ENCODE measurements around the gene FAM133A.
A peak's percentile ranks its signal among the peaks of the same experiment; 100 is the strongest.

The FAM133A gene

DNA sequence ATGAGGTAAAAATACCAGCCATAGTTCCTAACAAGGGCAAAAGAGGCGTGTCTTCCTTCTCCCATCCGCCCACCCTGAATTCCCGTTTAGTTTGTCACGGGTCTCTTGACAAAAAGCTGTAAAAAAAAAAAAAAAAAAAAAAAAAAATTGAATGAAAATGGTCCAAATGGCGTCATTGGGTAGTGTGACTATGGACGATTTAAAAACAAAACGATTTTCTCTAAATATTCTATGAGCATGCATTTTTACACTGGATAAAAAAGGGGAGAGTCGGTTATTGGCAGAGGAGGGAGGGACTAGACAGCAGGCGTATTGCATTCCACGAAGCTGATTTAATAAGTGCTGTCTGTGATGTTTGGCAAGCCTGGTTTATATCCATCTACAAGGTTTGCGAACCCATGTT is at the start of gene FAM133A:
Gene FAM133A (plus strand): TSS at position 338 of the 403 bp plus-strand sequence. CDS start 35,214 bp downstream, outside the sequence.
- peak in 1 of 2 donors; percentile 77 for DNase-seq

DNA sequence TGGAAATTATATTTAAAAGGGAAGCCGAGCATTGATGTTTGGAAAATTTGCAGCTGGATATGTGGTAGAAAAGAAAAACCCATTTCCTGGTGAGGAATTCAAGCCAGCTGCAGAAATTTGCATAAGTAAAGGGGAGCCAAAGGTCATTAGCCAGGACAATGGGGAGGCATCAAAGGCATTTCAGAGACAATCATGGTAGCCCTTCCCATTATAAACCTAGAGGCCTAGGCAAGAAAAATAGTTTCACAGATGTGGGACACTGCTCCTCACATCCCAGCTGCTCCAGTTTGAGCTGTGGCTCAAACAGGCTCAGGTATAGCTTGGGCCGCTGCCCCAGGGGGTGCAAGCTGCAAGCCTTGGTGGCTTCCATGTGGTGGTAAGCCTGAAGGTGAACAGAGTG is 36.4 kb upstream of the FAM133A start:
- DNase-seq: no peak

DNA sequence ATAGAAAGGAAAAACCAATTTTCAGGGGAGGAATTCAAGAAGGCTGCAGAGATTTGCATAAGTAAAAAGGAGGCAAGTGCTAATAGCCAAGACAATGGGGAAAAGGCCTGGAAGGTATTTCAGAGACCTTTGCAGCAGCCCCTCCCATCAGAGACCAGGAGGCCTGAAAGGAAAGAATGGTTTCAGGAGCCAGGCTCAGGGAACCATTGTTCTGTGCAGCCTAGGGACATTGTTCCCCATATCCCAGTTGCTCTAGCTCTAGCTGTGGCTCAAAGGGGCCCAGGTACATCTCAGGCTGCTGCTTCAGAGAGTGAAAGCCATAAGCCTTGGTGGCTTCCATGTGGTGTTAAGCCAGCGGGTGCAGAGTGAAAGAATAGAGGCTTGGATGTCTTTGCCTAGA is 24.6 kb upstream of the FAM133A start:
- DNase-seq: no peak

DNA sequence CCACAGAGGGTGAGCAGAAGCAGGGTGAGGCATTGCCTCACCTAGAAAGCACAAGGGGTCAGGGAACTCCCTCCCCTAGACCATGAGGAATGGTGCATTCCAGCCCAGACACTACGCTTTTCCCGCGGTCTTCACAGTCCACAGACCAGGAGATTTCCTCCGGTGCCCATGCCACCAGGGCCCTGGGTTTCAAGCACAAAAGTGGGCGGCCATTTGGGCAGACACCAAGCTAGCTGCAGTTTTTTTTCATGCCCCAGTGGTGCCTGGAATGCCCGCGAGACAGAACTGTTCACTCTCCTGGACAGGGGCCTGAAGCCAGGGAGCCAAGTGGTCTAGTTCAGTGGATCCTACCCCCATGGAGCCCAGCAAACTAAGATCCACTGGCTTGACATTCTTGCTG is 13.4 kb upstream of the FAM133A start:
- DNase-seq: no peak

DNA sequence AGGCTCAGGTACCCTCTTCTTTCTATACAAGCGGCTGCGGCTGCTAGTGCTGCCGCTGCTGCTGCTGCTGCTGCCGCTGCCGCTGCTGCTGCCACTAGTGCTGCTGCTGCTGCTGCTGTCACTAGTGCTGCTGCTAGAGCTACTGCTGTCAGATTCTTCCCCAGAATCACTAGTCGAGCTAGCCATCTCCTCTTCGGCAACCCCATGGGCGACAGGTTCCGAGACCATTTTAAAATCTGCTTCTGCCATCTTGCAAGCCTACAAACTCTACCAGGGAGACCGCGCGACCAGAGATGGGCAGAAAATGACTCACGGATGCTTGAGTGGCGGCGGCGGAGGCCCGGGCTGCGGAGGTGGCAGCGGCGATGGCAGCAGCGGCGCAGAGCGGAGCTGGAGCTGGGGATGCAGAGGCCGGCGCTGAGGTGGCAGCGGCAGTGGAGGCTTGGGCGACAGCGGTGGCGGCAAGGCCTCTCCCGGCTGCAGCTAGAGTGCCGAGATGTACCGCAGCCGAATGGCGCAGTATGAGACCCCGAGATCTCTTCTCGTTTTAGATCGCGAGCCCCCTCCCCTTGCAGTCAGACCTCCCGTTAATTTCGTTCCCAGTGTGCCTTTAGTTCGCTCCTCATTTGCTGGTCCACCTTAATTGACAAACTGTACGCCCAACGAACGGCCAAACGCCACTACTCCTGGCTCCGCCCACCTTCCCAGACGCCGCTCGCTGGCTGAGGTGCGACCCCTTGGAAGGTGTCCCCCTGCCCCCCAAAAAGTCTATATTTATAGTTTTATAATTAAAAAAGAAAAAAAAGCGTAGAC is 744 bp upstream of the FAM133A start, which contains the start of gene NAP1L3:
Gene NAP1L3 (minus strand): TSS at position 523 of the 813 bp plus-strand sequence. CDS start 274 bp downstream, at position 249.
- peak; percentile 77 to 87 for DNase-seq

DNA sequence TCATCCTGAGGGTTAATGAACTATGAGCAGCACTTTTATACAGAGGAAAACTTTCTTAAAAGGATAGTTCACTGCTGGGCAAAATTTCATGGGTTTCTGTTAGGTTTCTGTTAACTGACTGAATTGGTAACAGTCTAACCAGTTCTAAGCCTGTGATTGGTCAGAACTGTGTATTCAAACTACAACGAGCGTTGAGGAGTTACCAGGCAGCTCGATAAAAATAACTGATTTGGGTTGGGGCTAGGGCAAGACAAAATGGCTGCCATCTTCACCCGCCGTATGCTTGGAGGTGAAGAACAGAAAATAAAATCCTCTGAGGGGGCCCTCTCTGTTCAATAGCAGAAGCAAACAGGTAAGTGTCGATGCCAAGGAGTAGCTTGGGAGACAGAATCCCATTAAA is 22.0 kb downstream of the FAM133A start:
- DNase-seq: no peak

DNA sequence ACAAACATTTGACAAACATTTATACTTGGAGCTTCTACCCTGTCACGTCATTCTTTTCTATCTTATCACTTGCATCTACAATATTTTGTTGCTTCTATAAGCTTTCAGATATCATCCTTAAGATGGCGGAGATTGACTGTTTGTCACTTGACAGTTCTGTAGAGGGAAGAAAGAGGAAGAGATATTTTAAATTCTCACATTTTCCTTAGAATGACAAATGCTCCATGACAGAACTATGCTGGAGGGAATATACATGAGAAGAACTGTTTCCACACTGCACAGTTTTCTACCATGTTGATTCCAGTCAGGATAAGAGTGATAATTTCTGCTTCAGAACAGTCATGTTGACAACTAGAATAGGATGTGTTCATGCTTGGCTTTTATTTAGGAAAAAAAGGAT is 29.7 kb downstream of the FAM133A start:
- no peak for DNase-seq

DNA sequence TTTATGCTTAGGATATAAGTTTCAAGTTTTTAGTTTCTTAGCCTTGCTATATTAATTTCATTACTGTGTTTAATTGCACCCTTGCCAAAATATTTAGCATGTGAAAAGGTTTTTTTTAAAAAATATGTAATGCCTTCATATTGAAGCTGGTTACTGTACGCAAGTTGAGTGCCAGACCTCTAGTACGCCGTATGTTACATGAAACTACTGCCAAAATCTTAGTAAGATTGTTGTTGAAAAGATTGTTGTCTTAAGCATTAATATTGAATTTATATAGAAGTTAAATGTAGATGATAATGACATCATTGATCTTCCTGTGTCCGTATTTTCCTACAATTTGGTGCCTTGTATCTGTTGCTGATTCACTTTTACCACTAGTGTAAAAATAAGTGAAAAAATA is 37.1 kb downstream of the FAM133A start:
- DNase-seq: no peak

DNA sequence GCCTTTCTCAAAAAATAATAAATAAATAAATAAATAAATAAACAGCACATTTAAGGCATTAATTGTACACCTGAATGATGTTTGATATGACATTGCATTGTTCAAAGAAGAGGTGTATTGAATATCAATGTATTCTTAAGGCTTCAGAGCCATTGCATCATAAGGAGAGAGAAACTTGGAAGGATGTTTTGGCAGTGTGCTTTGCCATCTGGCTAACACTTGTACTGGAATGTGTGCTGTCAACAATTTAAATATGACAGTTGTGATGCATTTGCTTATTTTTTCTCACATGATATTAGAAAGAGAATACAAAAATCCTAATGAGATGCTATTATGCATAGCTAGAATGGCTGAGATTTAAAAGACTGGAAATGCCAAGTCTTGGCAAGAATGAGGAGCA is 67.8 kb downstream of the FAM133A start:
- DNase-seq: no peak

DNA sequence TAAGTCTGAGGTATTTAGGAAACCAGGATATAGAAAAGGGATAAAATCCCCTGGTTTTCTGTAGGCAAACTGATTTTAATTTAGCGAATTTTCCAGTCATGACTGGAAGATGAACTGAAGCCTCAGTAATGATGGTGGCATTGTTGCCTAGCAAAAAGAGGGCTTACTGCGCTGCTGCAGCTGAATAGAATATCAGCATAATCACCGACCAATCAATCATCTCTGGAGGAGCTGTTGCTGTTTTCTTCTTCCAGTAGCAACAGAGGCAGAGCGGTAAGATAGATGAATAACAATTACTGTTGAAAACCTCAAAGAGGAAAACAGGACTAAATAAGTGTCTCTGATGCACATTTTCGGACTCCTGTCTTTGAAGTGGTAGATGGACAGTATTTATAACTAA is 86.2 kb downstream of the FAM133A start:
- DNase-seq: no peak
